ENCODE data around the gene MCM7. TPM values are rescaled to one million over a fixed set of nuclear protein-coding genes. Genes with fewer than 3 reads are reported as not detected.

MCM7 gene
- total RNA-seq, 2 experiments from 2014 or later: 54.5 to 56.0 TPM

- no peaks in the 10 kb centered on the region for H3K27me3 Mint-ChIP-seq
- H3K36me3 Mint-ChIP-seq (ENCODE audit: low read depth): peaks cover 65% of the 10 kb centered on the region
- peaks cover 37% of the 10 kb centered on the region for H3K36me3 ChIP-seq (ENCODE audit: insufficient read depth, low read length)
- ATAC-seq (ENCODE audit: poor library complexity) (no peak), DNase-seq (no peak)
- H3K4me3 ChIP-seq (ENCODE audit: low read length): no peak overlapping the region
- no peak overlapping the region for H3K27ac Mint-ChIP-seq
- H3K9me3 Mint-ChIP-seq: no peaks in the 10 kb centered on the region
- CTCF ChIA-PET: no interaction called here
- no peaks in the 10 kb centered on the region for H3K27me3 ChIP-seq (ENCODE audit: control insufficient read depth in 1 of 2, insufficient read depth in 2 of 2, low read length in 2 of 2)
- intact Hi-C loops (cut with DNase I, micrococcal nuclease): no loop called here
- no peaks in the 10 kb centered on the region for H3K4me1 Mint-ChIP-seq (ENCODE audit: low read depth)
- POLR2A ChIA-PET: interaction anchor here (1.4 kb wide), 1 partner anchor 46 kb away, joined by 3 read pairs; no protein-coding TSS in a partner anchor
- no peak overlapping the region for H3K27ac ChIP-seq (ENCODE audit: low read depth in 1 of 2, low read length in 2 of 2)
- no peak overlapping the region for H3K4me3 Mint-ChIP-seq
- no peaks in the 10 kb centered on the region for H3K4me1 ChIP-seq (ENCODE audit: insufficient read depth, low read length)
- TF ChIP-seq CTCF (IDR thresholded peaks at IDR 0.05): no peak
- H3K9me3 ChIP-seq (ENCODE audit: control insufficient read depth in 1 of 2, insufficient read depth in 1 of 2, low read length in 2 of 2): no peaks in the 10 kb centered on the region
Observed at GRCh38 chr7:100063376-100063775, 37.8 kb downstream of the MCM7 start.

DNA sequence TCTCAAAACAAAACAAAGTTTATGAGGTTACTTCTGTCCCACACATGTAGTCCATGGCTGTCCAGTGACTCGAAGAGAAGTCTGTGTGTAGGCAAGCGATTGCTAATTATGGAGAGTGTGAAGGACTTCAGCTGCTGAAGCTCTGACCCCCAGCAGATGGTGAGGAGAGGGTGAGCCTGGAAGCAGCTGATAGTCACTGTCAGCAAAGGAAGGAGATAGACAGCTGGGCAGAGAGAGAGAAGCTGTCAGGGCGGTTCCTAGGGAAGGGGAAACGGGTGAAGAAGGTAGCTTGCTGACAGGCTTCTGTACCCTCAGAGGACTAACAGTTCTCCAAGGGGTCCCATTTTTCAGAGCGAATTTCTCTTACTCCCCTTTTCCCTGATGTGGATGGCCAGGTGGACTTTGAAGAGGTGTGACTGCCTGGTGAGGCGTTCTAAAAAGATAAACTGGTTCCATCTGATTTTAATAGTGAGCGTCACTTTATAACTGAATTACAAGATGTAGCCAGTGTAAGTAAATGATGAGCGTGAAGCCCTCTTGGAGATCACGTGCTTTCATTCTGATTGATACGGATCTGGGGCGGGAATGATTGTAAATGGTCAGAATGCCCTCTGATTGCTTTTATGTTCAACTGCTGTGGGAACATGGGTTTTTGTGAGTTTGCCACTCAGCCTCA, 39.5 kb downstream of the MCM7 start:
- TF ChIP-seq CTCF (IDR thresholded peaks at IDR 0.05): no peak
- DNase-seq: no peak
- Mint-ChIP-seq H3K27me3 (no peaks in the 10 kb centered on the region), H3K4me1 (ENCODE audit: low read depth) (no peaks in the 10 kb centered on the region), H3K27ac (no peak overlapping the region), H3K4me3 (no peak overlapping the region), H3K36me3 (ENCODE audit: low read depth) (peaks cover 61% of the 10 kb centered on the region), H3K9me3 (no peaks in the 10 kb centered on the region)
- ATAC-seq (ENCODE audit: poor library complexity): no peak
- Histone ChIP-seq H3K4me3 (ENCODE audit: low read length) (no peak overlapping the region), H3K4me1 (ENCODE audit: insufficient read depth, low read length) (no peaks in the 10 kb centered on the region), H3K9me3 (ENCODE audit: control insufficient read depth in 1 of 2, insufficient read depth in 1 of 2, low read length in 2 of 2) (no peaks in the 10 kb centered on the region), H3K27me3 (ENCODE audit: control insufficient read depth in 1 of 2, insufficient read depth in 2 of 2, low read length in 2 of 2) (no peaks in the 10 kb centered on the region), H3K27ac (ENCODE audit: low read depth in 1 of 2, low read length in 2 of 2) (no peak overlapping the region), H3K36me3 (ENCODE audit: insufficient read depth, low read length) (peaks cover 54% of the 10 kb centered on the region)
- intact Hi-C loops (cut with DNase I, micrococcal nuclease): no loop called here
- ChIA-PET CTCF (no interaction called here), POLR2A (interaction anchor here (0.6 to 1.9 kb wide), 2 partner anchors 12 to 17 kb away, joined by 3 to 7 read pairs; partner anchors contain the start of gene ZSCAN21)

GRCh38 chr7:100059251-100059739, 41.9 kb downstream of the MCM7 start:
- Histone ChIP-seq H3K27me3 (ENCODE audit: control insufficient read depth in 1 of 2, insufficient read depth in 2 of 2, low read length in 2 of 2) (no peaks in the 10 kb centered on the region), H3K36me3 (ENCODE audit: insufficient read depth, low read length) (peaks cover 45% of the 10 kb centered on the region), H3K4me1 (ENCODE audit: insufficient read depth, low read length) (no peaks in the 10 kb centered on the region), H3K27ac (ENCODE audit: low read depth in 1 of 2, low read length in 2 of 2) (no peak overlapping the region), H3K9me3 (ENCODE audit: control insufficient read depth in 1 of 2, insufficient read depth in 1 of 2, low read length in 2 of 2) (no peaks in the 10 kb centered on the region), H3K4me3 (ENCODE audit: low read length) (no peak overlapping the region)
- no peak for ATAC-seq (ENCODE audit: poor library complexity)
- no peak for TF ChIP-seq CTCF (IDR thresholded peaks at IDR 0.05)
- POLR2A ChIA-PET: no interaction called here
- Mint-ChIP-seq H3K27ac (no peak overlapping the region), H3K4me3 (no peak overlapping the region), H3K36me3 (ENCODE audit: low read depth) (peaks cover 46% of the 10 kb centered on the region), H3K4me1 (ENCODE audit: low read depth) (no peaks in the 10 kb centered on the region), H3K27me3 (no peaks in the 10 kb centered on the region), H3K9me3 (no peaks in the 10 kb centered on the region)
- CTCF ChIA-PET: no interaction called here
- DNase-seq: no peak
- intact Hi-C loops (cut with DNase I, micrococcal nuclease): loop anchor here in 1 of 2 experiments (10.0 kb wide), 2 partner anchors 64 to 144 kb away; partner anchors contain the start of gene TRIM4

All from CD4-positive, alpha-beta T cell (primary cell).